ENCODE data around the gene TBX4.

The TBX4 gene

DNA sequence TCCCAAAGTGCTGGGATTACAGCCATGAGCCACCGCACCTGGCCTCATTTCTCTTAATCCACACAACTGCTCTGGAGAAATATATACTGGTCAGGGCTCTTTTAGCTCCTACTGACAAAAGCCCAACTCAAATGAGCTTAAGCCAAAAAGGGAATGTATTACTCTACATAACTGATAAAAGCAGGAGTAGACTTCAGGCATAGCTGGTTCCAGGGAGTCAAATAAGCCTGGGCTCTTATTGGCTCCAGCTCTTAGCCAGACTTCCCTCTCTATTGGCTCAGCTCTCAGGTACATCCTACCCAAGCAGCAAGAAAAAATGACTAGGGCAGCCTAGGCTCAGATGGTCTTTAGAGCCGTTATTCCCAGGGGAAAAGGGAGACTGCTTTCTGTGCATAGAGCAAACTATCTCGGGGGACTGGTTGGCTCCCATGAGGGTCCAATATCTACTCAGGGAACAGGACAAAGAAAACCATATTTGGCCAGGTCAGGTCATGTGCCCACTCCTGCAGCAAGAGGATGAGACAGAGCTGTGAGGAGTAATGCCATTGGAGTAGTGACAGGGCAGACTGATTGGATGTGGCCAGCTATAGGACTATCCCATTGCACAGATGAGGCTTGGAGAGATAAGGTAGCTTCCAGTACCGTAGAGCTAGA, 31.4 kb upstream of the TBX4 start:
- Histone ChIP-seq H3K27ac (no peak overlapping the region), H3K4me3 (ENCODE audit: low read depth, low read length) (no peak overlapping the region), H3K9me3 (ENCODE audit: severe bottlenecking) (no peaks in the 10 kb centered on the region), H3K27me3 (ENCODE audit: insufficient read depth, low read depth, severe bottlenecking) (no peaks in the 10 kb centered on the region), H3K36me3 (no peaks in the 10 kb centered on the region)
- TF ChIP-seq, protein P1, sequence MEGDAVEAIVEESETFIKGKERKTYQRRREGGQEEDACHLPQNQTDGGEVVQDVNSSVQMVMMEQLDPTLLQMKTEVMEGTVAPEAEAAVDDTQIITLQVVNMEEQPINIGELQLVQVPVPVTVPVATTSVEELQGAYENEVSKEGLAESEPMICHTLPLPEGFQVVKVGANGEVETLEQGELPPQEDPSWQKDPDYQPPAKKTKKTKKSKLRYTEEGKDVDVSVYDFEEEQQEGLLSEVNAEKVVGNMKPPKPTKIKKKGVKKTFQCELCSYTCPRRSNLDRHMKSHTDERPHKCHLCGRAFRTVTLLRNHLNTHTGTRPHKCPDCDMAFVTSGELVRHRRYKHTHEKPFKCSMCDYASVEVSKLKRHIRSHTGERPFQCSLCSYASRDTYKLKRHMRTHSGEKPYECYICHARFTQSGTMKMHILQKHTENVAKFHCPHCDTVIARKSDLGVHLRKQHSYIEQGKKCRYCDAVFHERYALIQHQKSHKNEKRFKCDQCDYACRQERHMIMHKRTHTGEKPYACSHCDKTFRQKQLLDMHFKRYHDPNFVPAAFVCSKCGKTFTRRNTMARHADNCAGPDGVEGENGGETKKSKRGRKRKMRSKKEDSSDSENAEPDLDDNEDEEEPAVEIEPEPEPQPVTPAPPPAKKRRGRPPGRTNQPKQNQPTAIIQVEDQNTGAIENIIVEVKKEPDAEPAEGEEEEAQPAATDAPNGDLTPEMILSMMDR (IDR thresholded peaks at IDR 0.05; ENCODE audit: low read depth, low read length) = no peak
- no peak for DNase-seq

DNA sequence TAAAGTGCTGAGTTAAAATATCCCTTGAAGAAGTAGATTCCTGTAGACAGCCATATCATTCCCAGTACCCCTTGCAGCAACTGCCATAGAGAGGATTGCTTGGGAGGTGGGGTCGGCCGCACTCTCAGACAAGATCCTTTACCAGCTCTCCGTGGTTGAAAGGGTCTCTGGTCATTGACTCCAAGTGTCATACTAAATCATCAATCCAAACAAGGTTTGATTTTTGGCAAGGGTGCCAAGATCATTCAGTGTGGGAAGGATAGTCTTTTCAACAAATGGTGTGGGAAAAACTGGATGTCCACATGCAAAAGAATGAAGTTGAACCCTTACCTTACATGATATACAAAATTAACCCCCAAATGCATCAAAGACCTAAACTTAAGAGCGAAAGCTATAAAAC, 30.8 kb upstream of the TBX4 start:
- Histone ChIP-seq H3K9me3 (ENCODE audit: severe bottlenecking) (no peaks in the 10 kb centered on the region), H3K4me3 (ENCODE audit: low read depth, low read length) (no peak overlapping the region), H3K27ac (no peak overlapping the region), H3K27me3 (ENCODE audit: insufficient read depth, low read depth, severe bottlenecking) (no peaks in the 10 kb centered on the region), H3K36me3 (no peaks in the 10 kb centered on the region)
- TF ChIP-seq, protein P1 (IDR thresholded peaks at IDR 0.05; ENCODE audit: low read depth, low read length) = no peak
- DNase-seq = no peak

DNA sequence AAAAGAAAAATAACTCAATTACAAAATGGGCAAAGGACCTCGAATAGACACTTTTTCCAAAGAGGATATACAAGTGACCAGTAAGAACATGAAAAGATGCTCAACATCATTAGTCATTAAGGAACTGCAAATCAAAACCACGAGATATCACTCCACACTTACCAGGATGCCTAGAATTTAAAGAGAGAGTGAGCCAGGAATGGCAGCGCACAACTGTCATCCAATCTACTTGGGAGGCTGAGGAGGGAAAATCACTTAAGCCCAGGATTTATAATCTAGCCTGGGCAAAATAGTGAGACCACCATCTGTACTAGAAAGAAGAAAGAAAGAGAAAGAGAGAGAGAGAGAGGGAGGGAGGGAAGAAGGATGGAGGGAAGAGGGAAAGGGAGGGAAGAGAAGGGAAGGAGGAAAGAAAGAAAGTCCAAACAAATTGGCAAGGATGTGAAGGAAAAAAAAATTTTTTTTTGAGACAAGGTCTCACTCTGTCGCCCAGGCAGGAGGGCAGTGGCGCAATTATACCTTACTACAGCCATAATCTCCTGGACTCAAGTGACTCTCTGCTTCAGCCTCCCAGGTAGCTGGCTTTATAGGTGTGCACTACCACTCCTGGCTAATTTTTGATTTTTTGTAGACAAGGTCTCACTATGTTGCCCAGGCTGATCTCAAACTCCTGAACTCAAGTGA, 30.0 kb upstream of the TBX4 start:
- TF ChIP-seq, protein P1 (IDR thresholded peaks at IDR 0.05; ENCODE audit: low read depth, low read length) = no peak
- Histone ChIP-seq H3K36me3 (no peaks in the 10 kb centered on the region), H3K9me3 (ENCODE audit: severe bottlenecking) (no peaks in the 10 kb centered on the region), H3K27me3 (ENCODE audit: insufficient read depth, low read depth, severe bottlenecking) (no peaks in the 10 kb centered on the region), H3K27ac (no peak overlapping the region), H3K4me3 (ENCODE audit: low read depth, low read length) (no peak overlapping the region)
- peak; percentile 12 for DNase-seq

DNA sequence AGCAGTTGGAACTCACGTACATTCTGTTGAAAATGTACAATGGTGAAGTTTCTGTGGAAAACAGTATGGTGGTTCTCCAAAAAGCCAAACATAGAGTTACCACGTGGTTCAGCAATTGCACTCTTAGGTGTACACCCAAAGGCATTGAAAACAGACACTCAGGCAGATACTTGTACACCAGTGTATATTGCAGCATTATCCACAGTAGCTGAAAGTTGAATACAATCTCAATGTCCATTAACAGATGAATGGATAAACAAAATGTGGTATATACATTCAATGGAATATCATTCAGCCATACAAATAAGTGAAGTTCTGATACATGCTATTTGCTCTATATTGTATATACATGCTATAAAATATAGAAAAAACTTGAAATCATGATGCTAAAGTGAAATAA, 29.4 kb upstream of the TBX4 start:
- no peaks in the 10 kb centered on the region for H3K9me3 ChIP-seq (ENCODE audit: severe bottlenecking)
- H3K27ac ChIP-seq = no peak overlapping the region
- TF ChIP-seq, protein P1 (IDR thresholded peaks at IDR 0.05; ENCODE audit: low read depth, low read length) = no peak
- H3K36me3 ChIP-seq = no peaks in the 10 kb centered on the region
- H3K27me3 ChIP-seq (ENCODE audit: insufficient read depth, low read depth, severe bottlenecking) = no peaks in the 10 kb centered on the region
- no peak for DNase-seq
- H3K4me3 ChIP-seq (ENCODE audit: low read depth, low read length) = no peak overlapping the region

DNA sequence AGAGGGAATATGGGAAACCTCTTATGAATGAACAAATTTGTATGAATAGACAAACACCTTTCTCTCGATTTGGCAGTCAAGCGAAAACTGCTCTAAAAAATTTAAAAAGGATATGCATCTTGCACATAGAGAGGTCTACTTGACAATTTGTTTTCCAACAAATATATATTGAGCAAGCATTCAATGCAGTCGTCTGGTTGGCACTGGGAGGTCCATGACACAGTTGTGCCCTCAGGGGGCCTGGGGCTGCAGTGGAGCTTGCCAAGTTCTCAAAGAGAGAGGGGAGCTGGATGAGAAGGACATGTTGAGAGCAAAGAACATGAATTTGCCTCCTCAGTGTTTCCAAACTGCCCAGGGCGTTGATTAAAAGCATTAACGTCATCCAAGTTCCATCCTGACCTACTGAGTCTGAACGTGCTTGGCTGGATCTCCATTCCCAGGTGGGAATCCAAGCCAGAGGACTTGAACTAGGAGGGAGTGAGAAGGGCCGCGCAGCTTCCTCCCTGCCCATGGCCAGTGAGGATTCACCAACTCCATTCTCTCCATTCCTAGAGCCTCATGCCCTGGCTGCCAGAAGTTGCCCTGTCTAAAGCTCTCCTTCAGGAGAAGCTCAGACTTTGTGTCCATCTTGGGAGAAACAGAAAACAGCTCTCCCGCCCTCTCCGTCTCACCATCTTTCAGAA, 28.1 kb upstream of the TBX4 start:
- no peaks in the 10 kb centered on the region for H3K36me3 ChIP-seq
- H3K27ac ChIP-seq = no peak overlapping the region
- no peaks in the 10 kb centered on the region for H3K27me3 ChIP-seq (ENCODE audit: insufficient read depth, low read depth, severe bottlenecking)
- DNase-seq = no peak
- TF ChIP-seq, protein P1 (IDR thresholded peaks at IDR 0.05; ENCODE audit: low read depth, low read length) = no peak
- H3K9me3 ChIP-seq (ENCODE audit: severe bottlenecking) = no peaks in the 10 kb centered on the region
- no peak overlapping the region for H3K4me3 ChIP-seq (ENCODE audit: low read depth, low read length)

Measured in WERI-Rb-1 (cell line).